A673 (cell line): Measurements from ENCODE around the gene AZIN2.

Experiments
- CTCF ChIP-seq: fragments of 300-800, 200-600 bp; sonication (generic); conservative IDR thresholded peaks from 2 replicates; pipeline ENCODE4 v1.5.1; 2017; ENCODE audit warnings: low read depth, mild to moderate bottlenecking, antibody characterized with exemption, low read length, moderate library complexity, mixed read lengths
- EZH2 ChIP-seq: fragments of 200-600 bp; sonication (generic); IDR thresholded peaks from 2 replicates; pipeline ENCODE4 v1.6.1; 2017; ENCODE audit warnings: borderline replicate concordance, low read depth, mild to moderate bottlenecking, mixed read lengths, antibody characterized with exemption, low read length; ENCODE audit not compliant: poor library complexity, severe bottlenecking

- no peak for TF ChIP-seq EZH2
- TF ChIP-seq CTCF = no peak
Observed at GRCh38 chr1:33094486-33094885, 13.5 kb downstream of the AZIN2 start.
